Pancreas (tissue), 10 donors: ENCODE results near the gene COL3A1. TPM values are rescaled to one million over a fixed set of nuclear protein-coding genes. Genes with fewer than 3 reads are reported as not detected.
A peak's percentile ranks its signal among the peaks of the same experiment; 100 is the strongest.

Source experiments
- ATAC-seq, 4 donors: fragments of 200-7000 bp; cut with Tn5 transposase; one replicate each; pipeline versions ENCODE4 v1.8.0 to v1.9.1; 2020; ENCODE audit warnings: mild to moderate bottlenecking in 4 of 4, moderate library complexity in 4 of 4
- DNase-seq, 6 donors: peaks; one replicate each; pipeline ENCODE4 v3.0.0-alpha.2; 2020
- FAIRE-seq: peaks from 2 replicates; lab custom pipeline; 2012; peaks lifted over from hg19 to GRCh38; lab: Jason Lieb, UNC
- H3K27ac ChIP-seq, 4 donors: fragments of 200-600 bp; sonication (generic); 1 replicate in 3 of 4; 2 replicates in 1 of 4; pipeline versions ENCODE4 v1.5.0 to v1.8.0; 2020
- H3K27me3 ChIP-seq, 4 donors: fragments of 200-600 bp; one replicate each; pipeline ENCODE4 v1.8.0; 2021
- H3K36me3 ChIP-seq, 3 donors: fragments of 200-600 bp; sonication (generic) in 1 of 3; one replicate each; pipeline versions ENCODE4 v1.5.0 to v1.8.0; 2020 to 2021
- H3K4me1 ChIP-seq, 3 donors: fragments of 200-600 bp; one replicate each; pipeline ENCODE4 v1.8.0; 2021
- H3K4me3 ChIP-seq, 4 donors: fragments of 200-600 bp; sonication (generic) in 2 of 4; one replicate each; pipeline versions ENCODE4 v1.5.0 to v1.8.0; 2020 to 2021
- H3K9me3 ChIP-seq, 4 donors: fragments of 200-600 bp; one replicate each; pipeline ENCODE4 v1.8.0; 2021
- CTCF ChIP-seq, 4 donors: fragments of 200-600 bp; sonication (generic) in 3 of 4; IDR thresholded peaks; one replicate each; pipeline versions ENCODE4 v1.5.0 to v1.8.0; 2021; ENCODE audit warnings: antibody characterized with exemption in 4 of 4
- WGBS, 2 donors: extraction: QIAGEN DNeasy Blood & Tissue Kit; methylation state at CpG; one replicate each; pipeline ENCODE4 v1.1.7; 2013; 5-methylcytosine and 5-hydroxymethylcytosine counted together
- intact Hi-C, 3 donors: fragments of 100-400 bp; cut with DNase I; formaldehyde crosslinking; loops; one replicate each; pipeline versions ENCODE4 v1.11.1 to v1.14.2; 2022
- polyA plus RNA-seq, 2 donors: library from polyadenylated mRNA; stranded (reverse); fragments of 200-250 nt; gene quantifications; one replicate each; pipeline ENCODE4 v1.2.3, GENCODE V29; 2013
- total RNA-seq, 6 donors: library from RNA; stranded (reverse); fragmentation: NEBNext Ultra II Directional in 4 of 6; extraction: Animal tissue kit (Norgen Biotek cat#: 25700) in 4 of 6; gene quantifications; one replicate each; pipeline versions ENCODE4 v1.2.1 to v1.2.4, GENCODE V29; 2021 to 2023
- donor health status: healthy with polysubstance abuse.
- donor health status: DM: no; HTN: no; CAD: no; lungs with moderate emphysema.
- donor health status: DM: no; HTN: no; CAD: no.
- donor health status: control.
- donor health status: control.
- donor health status: Bipolar disorder and iron deficiency.
- donor health status: DM: yes; HTN: yes; CAD: no.
- donor health status: DM: no; HTN: no; CAD: no.
- donor health status: DM: no; HTN: no; CAD: no.
- donor health status: DM: yes; HTN: yes; CAD: no.

The COL3A1 gene
- total and polyA plus RNA-seq, 8 donors, result 10.6 to 746 (median 15.3) TPM

GRCh38 chr2:188940171-188940570, 34.0 kb upstream of the COL3A1 start:
- 59 to 68% methylated on average over 4 of the region's 4 CpGs for WGBS, 2 donors
- Histone ChIP-seq H3K9me3 (no peaks in the 10 kb centered on the region), H3K4me3 (no peak overlapping the region), H3K27me3 (no peaks in the 10 kb centered on the region), H3K27ac (no peak overlapping the region), H3K36me3 (no peaks in the 10 kb centered on the region), H3K4me1 (peaks cover 3 to 12% (median 6%) of the 10 kb centered on the region in 3 donors)
- DNase-seq (no peak), FAIRE-seq (no peak), ATAC-seq (peak in 1 of 4 donors; percentile 59)
- TF ChIP-seq CTCF (IDR thresholded peaks at IDR 0.05), result no peak
- intact Hi-C loops, result no loop called here

- ATAC-seq (no peak), DNase-seq (peak in 3 of 6 donors; percentile 19 to 69 (median 34)), FAIRE-seq (no peak)
- Histone ChIP-seq H3K9me3 (no peaks in the 10 kb centered on the region), H3K36me3 (no peaks in the 10 kb centered on the region), H3K27me3 (no peaks in the 10 kb centered on the region), H3K4me3 (no peak overlapping the region), H3K27ac (no peak overlapping the region), H3K4me1 (peaks cover 0 to 3% (median 0%) of the 10 kb centered on the region in 3 donors)
- TF ChIP-seq CTCF (IDR thresholded peaks at IDR 0.05), result no peak
- intact Hi-C loops, result no loop called here
- 93 to 94% methylated on average over 21 of the region's 21 CpGs for WGBS, 2 donors
These were observed 29.7 kb upstream of the COL3A1 start for GRCh38 chr2:188944442-188944841.

- H3K36me3 ChIP-seq, result no peaks in the 10 kb centered on the region
- no peaks in the 10 kb centered on the region for H3K4me1 ChIP-seq
- TF ChIP-seq CTCF (IDR thresholded peaks at IDR 0.05), result no peak
- no peak overlapping the region for H3K4me3 ChIP-seq
- no peak overlapping the region for H3K27ac ChIP-seq
- intact Hi-C loops, result no loop called here
- 88 to 92% methylated on average over 25 of the region's 25 CpGs for WGBS, 2 donors
- H3K9me3 ChIP-seq, result no peaks in the 10 kb centered on the region
- peak in 2 of 6 donors; percentile 29 to 42 for DNase-seq
- FAIRE-seq, result no peak
- no peak for ATAC-seq
- no peaks in the 10 kb centered on the region for H3K27me3 ChIP-seq
These were observed 24.9 kb upstream of the COL3A1 start for GRCh38 chr2:188949046-188949818.

- no peak for FAIRE-seq
- H3K4me1 ChIP-seq, result no peaks in the 10 kb centered on the region
- no peaks in the 10 kb centered on the region for H3K36me3 ChIP-seq
- intact Hi-C loops, result no loop called here
- ATAC-seq, result no peak
- DNase-seq, result no peak
- peaks cover 0 to 2% (median 0%) of the 10 kb centered on the region in 4 donors for H3K9me3 ChIP-seq
- TF ChIP-seq CTCF (IDR thresholded peaks at IDR 0.05), result no peak
- no peaks in the 10 kb centered on the region for H3K27me3 ChIP-seq
- no peak overlapping the region for H3K27ac ChIP-seq
- H3K4me3 ChIP-seq, result no peak overlapping the region
These were observed 21.3 kb upstream of the COL3A1 start for GRCh38 chr2:188952901-188953300.

- 85 to 96% methylated on average over 2 of the region's 2 CpGs for WGBS, 2 donors
- FAIRE-seq, result peak; percentile 53
- ATAC-seq, result no peak
- no peaks in the 10 kb centered on the region for H3K4me1 ChIP-seq
- intact Hi-C loops, result no loop called here
- H3K9me3 ChIP-seq, result peaks cover 0 to 2% (median 0%) of the 10 kb centered on the region in 4 donors
- H3K27ac ChIP-seq, result no peak overlapping the region
- no peak for DNase-seq
- H3K4me3 ChIP-seq, result no peak overlapping the region
- no peak for TF ChIP-seq CTCF (IDR thresholded peaks at IDR 0.05)
- H3K27me3 ChIP-seq, result no peaks in the 10 kb centered on the region
- H3K36me3 ChIP-seq, result no peaks in the 10 kb centered on the region
These were observed 17.9 kb upstream of the COL3A1 start for GRCh38 chr2:188956290-188956689.
